ENCODE results near the gene SNRPD3. TPM values are rescaled to one million over a fixed set of nuclear protein-coding genes. Genes with fewer than 3 reads are reported as not detected.

SNRPD3 gene
- total RNA-seq, 4 donors from 2014 or later: 107 to 135 (median 115) TPM

DNA sequence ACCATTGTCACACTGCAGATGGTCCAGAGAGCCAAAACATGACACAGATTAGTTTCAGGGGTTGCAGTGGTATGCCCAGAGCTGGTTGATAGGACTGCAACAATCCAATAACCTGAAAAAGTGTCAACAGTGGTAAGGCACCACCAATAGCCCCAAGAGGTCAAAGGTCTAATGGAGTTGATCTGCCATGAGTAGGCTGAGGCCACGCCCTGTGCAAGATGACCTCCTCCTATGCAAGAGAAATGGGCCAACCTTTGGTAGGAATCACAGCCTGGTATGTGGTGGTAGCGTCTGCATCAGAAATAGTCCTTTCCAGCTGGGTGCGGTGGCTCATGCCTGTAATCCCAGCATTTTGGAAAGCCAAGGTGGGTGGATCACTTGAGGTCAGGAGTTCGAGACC, 20.5 kb upstream of the SNRPD3 start:
- TF ChIP-seq CTCF (IDR thresholded peaks at IDR 0.05): no peak
- ATAC-seq (ENCODE audit: low FRiP score): no peak
- DNase-seq (ENCODE audit: low spot score): no peak

DNA sequence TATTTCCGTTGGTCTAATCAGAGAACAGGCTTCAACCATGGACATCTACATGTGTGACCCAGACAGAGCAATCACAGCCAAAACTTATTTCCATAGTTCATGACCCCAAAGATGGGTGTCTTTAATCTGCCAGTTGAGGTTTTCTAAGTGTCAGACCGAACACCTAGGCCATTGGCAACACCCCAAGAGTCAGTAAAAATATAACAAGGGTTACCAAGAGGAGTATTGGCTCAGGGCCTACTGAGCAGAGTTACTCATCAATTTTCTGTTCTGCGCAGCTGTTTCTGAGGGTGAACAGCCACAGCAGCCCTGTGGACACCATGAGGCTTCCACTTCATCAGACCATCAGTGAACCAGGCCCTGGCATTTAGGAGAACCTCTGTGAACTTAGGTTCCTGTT, 19.7 kb upstream of the SNRPD3 start:
- DNase-seq (ENCODE audit: low spot score): no peak
- TF ChIP-seq CTCF (IDR thresholded peaks at IDR 0.05): no peak
- no peak for ATAC-seq (ENCODE audit: low FRiP score)

DNA sequence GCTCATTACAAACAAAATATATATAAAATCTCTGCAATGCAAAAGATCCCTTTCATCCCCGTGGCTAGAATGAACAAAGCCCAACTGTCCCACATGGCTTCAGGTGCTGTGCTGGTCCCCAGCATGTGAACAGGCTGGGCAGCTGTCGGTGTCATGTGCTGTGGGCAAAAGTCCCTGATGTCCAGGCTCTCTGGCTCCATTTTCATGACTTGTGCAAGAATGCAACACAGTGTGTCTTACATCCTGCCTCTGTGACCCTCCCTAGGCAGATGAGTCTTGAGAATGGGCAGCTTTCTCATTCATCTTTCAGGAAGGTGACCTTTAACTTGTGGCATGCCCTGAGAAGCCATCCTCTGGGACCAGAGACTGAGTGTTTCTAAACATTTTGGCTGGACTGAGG, 15.3 kb upstream of the SNRPD3 start:
- TF ChIP-seq CTCF (IDR thresholded peaks at IDR 0.05): no peak
- ATAC-seq (ENCODE audit: low FRiP score): no peak
- DNase-seq (ENCODE audit: low spot score): no peak

- ATAC-seq (ENCODE audit: low FRiP score) (no peak), DNase-seq (ENCODE audit: low spot score) (no peak)
- TF ChIP-seq CTCF (IDR thresholded peaks at IDR 0.05): no peak
Observed at GRCh38 chr22:24541681-24542515, 13.9 kb upstream of the SNRPD3 start.

DNA sequence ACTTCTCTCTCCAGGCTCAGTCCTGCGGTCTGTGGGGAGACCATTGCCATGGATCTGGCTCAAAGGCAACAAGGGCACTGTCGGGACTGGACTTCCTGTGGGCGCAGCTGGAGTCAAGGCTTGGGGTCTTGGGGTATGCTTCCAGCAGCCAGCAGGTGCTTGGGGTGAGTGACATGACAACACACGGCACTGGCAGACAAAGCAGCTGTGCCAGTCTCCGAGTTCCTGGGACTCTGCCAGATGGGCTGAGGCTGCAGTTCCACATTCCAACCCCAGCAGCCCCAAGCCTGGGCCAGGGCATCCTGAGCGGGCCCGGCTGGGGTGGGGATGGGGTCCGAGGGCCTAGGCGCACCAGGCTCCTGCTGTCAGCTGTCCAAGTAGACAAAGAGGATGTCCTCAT, 13.2 kb upstream of the SNRPD3 start:
- no peak for DNase-seq (ENCODE audit: low spot score)
- ATAC-seq (ENCODE audit: low FRiP score): no peak
- TF ChIP-seq CTCF (IDR thresholded peaks at IDR 0.05): no peak

GRCh38 chr22:24543185-24543601, 12.6 kb upstream of the SNRPD3 start:
- ATAC-seq (ENCODE audit: low FRiP score) (no peak), DNase-seq (ENCODE audit: low spot score) (no peak)
- no peak for TF ChIP-seq CTCF (IDR thresholded peaks at IDR 0.05)

- no peak for ATAC-seq (ENCODE audit: low FRiP score)
- TF ChIP-seq CTCF (IDR thresholded peaks at IDR 0.05): no peak
Observed at GRCh38 chr22:24543679-24544243, 12.0 kb upstream of the SNRPD3 start.

More at GRCh38 chr22:24543679-24544243, 12.0 kb upstream of the SNRPD3 start:
- no peak for DNase-seq (ENCODE audit: low spot score)

Data from omental fat pad (tissue), 4 donors.